ENCODE measurements around the gene WWOX. TPM values are rescaled to one million over a fixed set of nuclear protein-coding genes. Genes with fewer than 3 reads are reported as not detected.

WWOX gene
- total RNA-seq, 1 experiment from 2014 or later = 15.6 TPM

DNA sequence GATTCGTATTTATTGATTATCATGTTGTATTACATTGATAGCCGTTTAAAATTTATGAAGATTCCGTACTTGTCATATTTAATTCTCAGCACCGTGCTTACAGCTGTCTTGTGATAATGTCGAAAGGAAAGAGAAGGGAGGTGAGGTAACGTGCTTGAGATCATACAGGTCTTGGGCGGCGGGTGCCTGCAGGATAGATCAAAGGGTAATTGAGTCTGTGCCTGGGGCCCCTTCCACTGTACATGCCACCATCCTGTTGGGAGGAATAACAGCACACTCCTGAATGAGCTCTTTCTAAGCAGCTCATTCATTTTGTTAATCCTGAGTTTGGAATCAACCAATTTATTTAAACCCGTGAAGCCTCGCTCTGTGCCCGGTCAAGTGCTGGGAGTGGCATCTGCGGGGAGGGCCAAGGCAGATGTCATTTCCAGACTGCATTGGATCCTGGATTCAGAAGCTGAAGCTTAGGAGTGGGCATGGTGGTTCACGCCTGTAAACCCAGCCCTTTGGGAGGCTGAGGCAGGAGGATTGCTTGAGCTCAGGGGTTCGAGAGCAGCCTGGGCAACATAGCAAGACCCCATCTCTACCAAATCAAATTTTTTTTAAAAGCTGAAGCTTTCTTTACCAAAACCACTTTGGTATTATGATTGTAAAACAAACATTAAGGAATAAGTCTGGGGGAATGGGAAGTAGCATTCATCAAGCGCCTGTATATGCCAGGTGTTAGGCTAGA, 25.8 kb downstream of the WWOX start:
- Histone ChIP-seq H3K9me3 (ENCODE audit: control insufficient read depth, low read depth, low read length) (no peaks in the 10 kb centered on the region), H3K9ac (ENCODE audit: extremely low read depth, insufficient read length, low read length) (no peak overlapping the region), H4K5ac (ENCODE audit: insufficient read length, low read depth, low read length) (no peak overlapping the region), H2BK20ac (ENCODE audit: low read depth, low read length, poor library complexity, severe bottlenecking) (no peak overlapping the region), H2BK120ac (ENCODE audit: low read depth, low read length, poor library complexity, severe bottlenecking) (no peak overlapping the region), H4K20me1 (ENCODE audit: control insufficient read depth, insufficient read depth, insufficient read length) (no peaks in the 10 kb centered on the region), H3K79me2 (ENCODE audit: insufficient read depth, low read length) (no peaks in the 10 kb centered on the region), H3K4me1 (ENCODE audit: insufficient read depth, low read length) (no peaks in the 10 kb centered on the region; the same call in 1 of the 2 replicates), H3K79me1 (ENCODE audit: insufficient read depth, low read depth, low read length, poor library complexity, severe bottlenecking) (no peaks in the 10 kb centered on the region), H3K23me2 (ENCODE audit: insufficient read length, low read depth, low read length, poor library complexity, severe bottlenecking) (no peaks in the 10 kb centered on the region), H3K56ac (ENCODE audit: insufficient read length, low read depth, low read length) (no peak overlapping the region), H2AFZ (ENCODE audit: low read length) (no peak overlapping the region), H3K14ac (ENCODE audit: insufficient read depth, low read length) (no peak overlapping the region), H2BK5ac (ENCODE audit: insufficient read length, low read length) (no peak overlapping the region), H2BK12ac (ENCODE audit: insufficient read length, low read depth, low read length) (no peak overlapping the region), H2BK15ac (ENCODE audit: low read depth, low read length) (no peak overlapping the region), H3K4ac (ENCODE audit: low read depth, low read length) (no peak overlapping the region), H2AK5ac (ENCODE audit: insufficient read length, low read length) (no peak overlapping the region), H4K8ac (replicated peaks; ENCODE audit: insufficient read length, low read depth, low read length) (no peak overlapping the region), H3K18ac (ENCODE audit: insufficient read length, low read depth, low read length) (no peak overlapping the region), H3K27ac (ENCODE audit: insufficient read length, low read depth, low read length) (no peak overlapping the region), H3K27me3 (ENCODE audit: insufficient read depth, low read length) (no peaks in the 10 kb centered on the region), H3K4me2 (ENCODE audit: insufficient read depth, insufficient read length, low read length) (no peak overlapping the region), H3T11ph (ENCODE audit: low read length) (no peak overlapping the region), H3K23ac (ENCODE audit: insufficient read length, low read depth, low read length) (no peak overlapping the region), H4K91ac (ENCODE audit: insufficient read length, low read depth, low read length) (no peak overlapping the region)
- Mint-ChIP-seq H3K27me3 (ENCODE audit: low read depth) (no peaks in the 10 kb centered on the region), H3K4me3 (no peak overlapping the region), H3K36me3 (ENCODE audit: insufficient read depth in 1 of 3, low read depth in 3 of 3) (peaks cover 0 to 4% (median 4%) of the 10 kb centered on the region in 3 experiments; a peak in 1 of 7 replicates), H3K9me3 (no peaks in the 10 kb centered on the region), H3K4me1 (peaks cover 0 to 3% of the 10 kb centered on the region in 2 experiments; a peak in 2 of 4 replicates), H3K27ac (no peak overlapping the region)
- no peak for DNase-seq
- WGBS (ENCODE audit: extremely low coverage, insufficient read length, low lambda C conversion rate) = no CpG with 5 or more reads among the region's 15 CpGs
- no peak for TF ChIP-seq CTCF (conservative IDR thresholded peaks at IDR 0.05)
